ENCODE data around the gene SGMS1.
"Not testable (repeated sequence)": the region's sequence is repeated elsewhere in the genome, so short reads cannot be mapped to it uniquely, and the experiment has no call there.

DNA sequence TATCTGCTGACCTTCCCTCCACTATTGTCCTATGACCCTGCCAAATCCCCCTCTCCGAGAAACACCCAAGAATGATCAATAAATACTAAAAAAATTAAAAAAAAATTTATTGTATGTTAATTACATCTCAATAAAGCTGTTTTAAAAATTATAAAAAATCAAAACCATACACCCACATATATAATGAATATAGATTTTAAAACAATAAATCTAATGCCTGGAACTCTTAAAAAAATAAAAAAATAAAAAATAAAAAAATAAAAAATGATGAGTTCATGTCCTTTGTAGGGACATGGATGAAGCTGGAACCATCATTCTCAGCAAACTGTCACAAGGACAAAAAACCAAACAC, 267.3 kb downstream of the SGMS1 start:
- TF ChIP-seq POLR2A (IDR thresholded peaks at IDR 0.05; ENCODE audit: low read length); GATA1 (IDR thresholded peaks at IDR 0.05; ENCODE audit: low read depth, low read length): not testable (repeated sequence)
